Urinary bladder (tissue), 4 donors: Measurements from ENCODE around the gene RNF115. TPM values are rescaled to one million over a fixed set of nuclear protein-coding genes. Genes with fewer than 3 reads are reported as not detected.

ENCODE experiments used
- DNase-seq: peaks from one replicate; pipeline ENCODE4 v3.0.0-alpha.2; 2015; ENCODE audit errors: extremely low spot score
- H3K27ac ChIP-seq: one replicate; pipeline ENCODE4 v1.5.1; 2013; ENCODE audit warnings: low read depth, mild to moderate bottlenecking, moderate library complexity
- H3K36me3 ChIP-seq: one replicate; pipeline ENCODE4 v1.6.1; 2013; ENCODE audit warnings: mild to moderate bottlenecking, moderate library complexity; ENCODE audit not compliant: insufficient read depth
- H3K4me1 ChIP-seq: one replicate; pipeline ENCODE4 v1.6.1; 2013; ENCODE audit warnings: mild to moderate bottlenecking, moderate library complexity; ENCODE audit not compliant: insufficient read depth
- H3K4me3 ChIP-seq: one replicate; pipeline ENCODE4 v1.5.1; 2013; ENCODE audit warnings: low read depth, low read length
- WGBS: extraction: QIAGEN DNeasy Blood & Tissue Kit; methylation state at CpG from one replicate; pipeline ENCODE4 v1.1.7; 2013; 5-methylcytosine and 5-hydroxymethylcytosine counted together
- polyA plus RNA-seq: library from polyadenylated mRNA; stranded (reverse); fragments of 200-250 nt; gene quantifications from one replicate; pipeline ENCODE4 v1.2.3, GENCODE V29; 2013
- small RNA-seq: library from RNA; depleted of rRNA; stranded (forward); fragments of <200 nt; gene quantifications from one replicate; pipeline ENCODE3, GENCODE V24; 2014
- total RNA-seq: library from RNA; depleted of rRNA; stranded (reverse); fragments of >200 nt; gene quantifications from one replicate; pipeline ENCODE4 v1.2.3, GENCODE V29; 2014
- donor health status: healthy with polysubstance abuse.
- donor health status: healthy.

RNF115 gene
- total and polyA plus RNA-seq, 2 donors, result 9.1 to 32.4 TPM

DNA sequence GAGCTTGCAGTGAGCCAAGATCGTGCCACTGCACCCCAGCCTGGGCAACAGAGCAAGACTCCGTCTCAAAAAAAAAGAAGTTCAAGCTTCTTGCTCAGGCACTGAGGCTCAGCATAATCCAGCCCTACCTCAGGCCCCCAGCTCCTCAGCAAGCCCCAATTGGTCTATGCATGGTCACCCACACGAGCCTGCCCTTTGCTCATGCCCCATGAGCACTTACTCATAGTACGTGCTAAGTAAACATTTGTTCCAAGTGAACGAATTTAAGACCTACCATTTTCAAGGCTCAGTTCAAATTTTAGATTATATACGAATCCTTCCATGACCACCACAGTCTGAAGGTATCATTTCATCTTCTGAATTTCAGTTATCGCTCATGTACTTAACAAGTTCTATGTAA is 121.1 kb downstream of the RNF115 start:
- 88% methylated on average over 7 of the region's 7 CpGs for WGBS
- Histone ChIP-seq H3K36me3 (no peaks in the 10 kb centered on the region), H3K27ac (no peak overlapping the region), H3K4me1 (no peaks in the 10 kb centered on the region), H3K4me3 (no peak overlapping the region)
- DNase-seq, result no peak

- H3K27ac ChIP-seq, result no peak overlapping the region
- DNase-seq, result no peak
- 83% methylated on average over 2 of the region's 2 CpGs for WGBS
Measured at GRCh38 chr1:145702052-145702451, 121.8 kb downstream of the RNF115 start.

GRCh38 chr1:145701306-145701862 is 122.5 kb downstream of the RNF115 start:
- H3K27ac ChIP-seq, result no peak overlapping the region
- DNase-seq, result no peak
- WGBS, result 70% methylated on average over 2 of the region's 2 CpGs
- no peaks in the 10 kb centered on the region for H3K36me3 ChIP-seq
- no peak overlapping the region for H3K4me3 ChIP-seq
- H3K4me1 ChIP-seq, result no peaks in the 10 kb centered on the region

More at GRCh38 chr1:145702052-145702451, 121.8 kb downstream of the RNF115 start:
- Histone ChIP-seq H3K4me3 (no peak overlapping the region), H3K4me1 (no peaks in the 10 kb centered on the region), H3K36me3 (no peaks in the 10 kb centered on the region)

DNA sequence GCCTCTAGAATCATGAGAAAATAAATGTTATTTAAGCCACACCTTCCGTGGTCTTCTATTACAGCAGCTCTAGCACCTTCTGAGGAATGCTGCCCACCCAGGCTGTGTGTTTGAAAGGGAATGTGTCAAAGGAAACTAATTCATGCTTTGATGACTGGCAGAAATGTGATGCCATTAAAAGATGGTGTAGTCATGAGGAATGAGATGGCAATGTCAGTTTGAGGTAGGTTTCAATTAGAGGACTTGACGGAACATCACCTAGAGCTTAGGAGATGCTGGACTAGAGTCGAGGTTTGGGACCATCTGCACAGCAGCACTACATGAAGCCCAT is 127.3 kb downstream of the RNF115 start:
- DNase-seq, result no peak
- 87% methylated on average over 3 of the region's 3 CpGs for WGBS

GRCh38 chr1:145695821-145696629 is 127.9 kb downstream of the RNF115 start:
- Histone ChIP-seq H3K4me1 (no peaks in the 10 kb centered on the region), H3K4me3 (no peak overlapping the region), H3K27ac (no peak overlapping the region), H3K36me3 (no peaks in the 10 kb centered on the region)
- 71% methylated on average over 5 of the region's 5 CpGs for WGBS
- no peak for DNase-seq

More for the DNA sequence above, 127.3 kb downstream of the RNF115 start:
- no peaks in the 10 kb centered on the region for H3K4me1 ChIP-seq
- no peak overlapping the region for H3K27ac ChIP-seq
- H3K4me3 ChIP-seq, result no peak overlapping the region
- H3K36me3 ChIP-seq, result no peaks in the 10 kb centered on the region

- no peak overlapping the region for H3K4me3 ChIP-seq
- H3K27ac ChIP-seq, result no peak overlapping the region
- H3K36me3 ChIP-seq, result no peaks in the 10 kb centered on the region
- DNase-seq, result no peak
- 90% methylated on average over 11 of the region's 11 CpGs for WGBS
- no peaks in the 10 kb centered on the region for H3K4me1 ChIP-seq
Measured at GRCh38 chr1:145692785-145693443, 131.0 kb downstream of the RNF115 start.

DNA sequence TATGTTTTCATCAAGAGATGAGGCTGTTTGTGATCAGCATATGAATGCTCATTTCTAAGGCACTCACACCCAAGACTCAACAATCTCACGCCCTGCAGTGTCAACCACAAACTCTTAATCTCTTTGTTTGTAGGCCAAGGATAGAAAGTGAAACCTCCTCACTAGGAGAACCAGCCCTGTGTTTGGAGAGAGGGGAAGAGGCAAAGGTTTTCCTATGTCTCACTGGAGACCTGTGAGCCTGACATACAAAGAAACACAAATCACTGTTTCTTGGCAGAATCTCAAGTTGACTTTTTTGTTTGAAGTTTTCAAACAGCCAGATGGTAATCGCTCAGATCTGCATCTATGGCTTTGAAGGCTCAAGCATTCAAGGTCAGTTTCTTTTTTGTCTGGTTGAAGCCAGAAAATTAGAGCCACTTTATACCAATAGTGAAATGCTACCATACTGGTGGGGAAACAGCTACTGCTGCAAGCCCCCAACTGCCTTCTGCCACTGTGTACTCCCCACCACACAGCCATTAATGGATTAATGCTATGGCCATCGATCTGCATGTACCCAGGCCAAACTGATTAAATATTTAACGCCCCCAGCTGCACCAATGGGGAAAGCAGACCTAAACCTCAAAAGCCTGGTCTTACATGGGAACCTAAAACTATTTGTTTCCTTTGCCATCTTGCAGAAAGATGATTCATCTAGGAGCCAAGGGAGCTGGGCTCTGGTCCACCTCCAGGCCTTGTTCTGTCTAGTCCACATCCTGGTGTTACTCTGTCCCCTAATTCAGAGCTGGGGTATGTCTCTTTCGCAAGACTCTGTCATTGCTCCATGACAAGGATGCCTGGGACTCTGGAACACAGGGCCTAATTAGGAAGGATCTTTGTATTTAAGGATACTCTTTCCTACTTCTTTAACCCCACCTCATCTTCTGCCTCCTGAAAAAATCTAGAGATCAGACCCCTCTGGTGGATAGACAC is 133.0 kb downstream of the RNF115 start:
- DNase-seq, result peak; percentile 10
- H3K36me3 ChIP-seq, result no peaks in the 10 kb centered on the region
- no peaks in the 10 kb centered on the region for H3K4me1 ChIP-seq
- H3K27ac ChIP-seq, result no peak overlapping the region
- WGBS, result 66% methylated on average over 5 of the region's 5 CpGs
- H3K4me3 ChIP-seq, result no peak overlapping the region

- Histone ChIP-seq H3K27ac (no peak overlapping the region), H3K36me3 (no peaks in the 10 kb centered on the region)
Measured at GRCh38 chr1:145689922-145690321, 134.0 kb downstream of the RNF115 start.

GRCh38 chr1:145688924-145689323 is 135.0 kb downstream of the RNF115 start:
- no peak overlapping the region for H3K27ac ChIP-seq
- DNase-seq, result no peak
- H3K4me3 ChIP-seq, result no peak overlapping the region
- no peaks in the 10 kb centered on the region for H3K4me1 ChIP-seq
- no peaks in the 10 kb centered on the region for H3K36me3 ChIP-seq
- 94% methylated on average over 6 of the region's 6 CpGs for WGBS

More at GRCh38 chr1:145689922-145690321, 134.0 kb downstream of the RNF115 start:
- Histone ChIP-seq H3K4me1 (no peaks in the 10 kb centered on the region), H3K4me3 (no peak overlapping the region)
- DNase-seq, result no peak
- 94% methylated on average over 6 of the region's 6 CpGs for WGBS

Small RNA genes within 50 kb of the gene (small RNA-seq; reads per million reads assigned to genes)
- not detected for gene MIR6736

Other genes starting within 250 kb of the RNF115 start
- gene GPR89A, start 216.1 kb downstream of the RNF115 start, total RNA-seq, result 45.5 TPM
- 11.6 TPM for gene GPR89A, start 216.1 kb downstream of the RNF115 start, polyA plus RNA-seq
- gene PDZK1, start 116.7 kb downstream of the RNF115 start, total RNA-seq, result 0.37 TPM
- gene PDZK1, start 116.7 kb downstream of the RNF115 start, polyA plus RNA-seq, result 0.18 TPM
- gene CD160, start 104.6 kb downstream of the RNF115 start, total RNA-seq, result 1.0 TPM
- gene CD160, start 104.6 kb downstream of the RNF115 start, polyA plus RNA-seq, result 0.25 TPM
- gene POLR3C, start 105 bp upstream of the RNF115 start, total RNA-seq, result 25.6 TPM
- 23.5 TPM for gene POLR3C, start 105 bp upstream of the RNF115 start, polyA plus RNA-seq
- gene NUDT17, start 21.5 kb upstream of the RNF115 start, total RNA-seq, result 5.9 TPM
- gene NUDT17, start 21.5 kb upstream of the RNF115 start, polyA plus RNA-seq, result 5.0 TPM
- gene PIAS3, start 35.0 kb upstream of the RNF115 start, total RNA-seq, result 27.0 TPM
- gene PIAS3, start 35.0 kb upstream of the RNF115 start, polyA plus RNA-seq, result 48.1 TPM
- 2.2 TPM for gene ANKRD35, start 61.8 kb upstream of the RNF115 start, total RNA-seq
- 13.2 TPM for gene ANKRD35, start 61.8 kb upstream of the RNF115 start, polyA plus RNA-seq
- 3.5 TPM for gene ITGA10, start 86.0 kb upstream of the RNF115 start, total RNA-seq
- 6.2 TPM for gene ITGA10, start 86.0 kb upstream of the RNF115 start, polyA plus RNA-seq
- 26.4 TPM for gene PEX11B, start 94.6 kb upstream of the RNF115 start, total RNA-seq
- 29.9 TPM for gene PEX11B, start 94.6 kb upstream of the RNF115 start, polyA plus RNA-seq
- gene RBM8A, start 103.4 kb upstream of the RNF115 start, total RNA-seq, result 51.3 TPM
- 107 TPM for gene RBM8A, start 103.4 kb upstream of the RNF115 start, polyA plus RNA-seq
- gene LIX1L, start 133.9 kb upstream of the RNF115 start, total RNA-seq, result 29.6 TPM
- 25.6 TPM for gene LIX1L, start 133.9 kb upstream of the RNF115 start, polyA plus RNA-seq
- 0.21 TPM for gene ANKRD34A, start 140.5 kb upstream of the RNF115 start, total RNA-seq
- gene ANKRD34A, start 140.5 kb upstream of the RNF115 start, polyA plus RNA-seq, result 1.4 TPM
- 16.5 TPM for gene POLR3GL, start 140.6 kb upstream of the RNF115 start, total RNA-seq
- 46.6 TPM for gene POLR3GL, start 140.6 kb upstream of the RNF115 start, polyA plus RNA-seq
- 920 TPM for gene TXNIP, start 172.5 kb upstream of the RNF115 start, total RNA-seq
- gene TXNIP, start 172.5 kb upstream of the RNF115 start, polyA plus RNA-seq, result 1,029 TPM
- 9.4 TPM for gene HJV, start 197.6 kb upstream of the RNF115 start, total RNA-seq
- gene HJV, start 197.6 kb upstream of the RNF115 start, polyA plus RNA-seq, result 0.11 TPM